HEK293 (cell line): ENCODE results near the gene BCL11A.

Experiments
- CTCF ChIA-PET: fragments of 350-600 bp; formaldehyde crosslinking; extraction: SDS; loops from one replicate; lab custom pipeline; 2021; ENCODE audit warnings: antibody characterized with exemption; lab: Yijun Ruan, JAX
- POLR2A ChIA-PET: fragments of 300-600 bp; formaldehyde crosslinking; extraction: SDS; loops from one replicate; lab custom pipeline; 2020; ENCODE audit warnings: antibody characterized with exemption, inconsistent platforms; lab: Yijun Ruan, JAX
- H3K27ac ChIP-seq: fragments of 200-500 bp; sonication (Bioruptor generic); 2 replicates; pipeline ENCODE4 v1.5.1; 2014; ENCODE audit warnings: low read depth, low read length, control low read depth, inconsistent platforms; ENCODE audit errors: extremely low read depth
- H3K36me3 ChIP-seq, 2 experiments: fragments of 200-500 bp in 1 of 2; sonication (Bioruptor generic) in 1 of 2; 1 replicate in 1 of 2; 2 replicates in 1 of 2; pipeline ENCODE4 v1.5.1; 2014 to 2017; ENCODE audit warnings: inconsistent platforms in 2 of 2, low read length in 2 of 2; ENCODE audit not compliant: control insufficient read depth in 2 of 2, insufficient read depth in 1 of 2
- H3K4me1 ChIP-seq: fragments of 200-500 bp; sonication (Bioruptor generic); 2 replicates; pipeline ENCODE4 v1.5.1; 2014; ENCODE audit warnings: mild to moderate bottlenecking, low read length, inconsistent platforms; ENCODE audit not compliant: control insufficient read depth, insufficient read depth
- H3K4me3 ChIP-seq: 2 replicates; pipeline ENCODE4 v1.5.1; 2011; ENCODE audit warnings: low read depth, mild to moderate bottlenecking, control low read depth, low read length, moderate library complexity
- H3K9me3 ChIP-seq: fragments of 200-500 bp; sonication (Bioruptor generic); 2 replicates; pipeline ENCODE4 v1.5.1; 2014; ENCODE audit warnings: low read depth, low read length, inconsistent platforms; ENCODE audit not compliant: control insufficient read depth, insufficient read depth
- GLI2 ChIP-seq: fragments of 450-650 bp; formaldehyde crosslinking; IDR thresholded peaks from 2 replicates; pipeline ENCODE4; 2017; ENCODE audit warnings: missing biosample characterization, missing genetic modification characterization, low read depth, borderline replicate concordance
- KLF1 ChIP-seq: fragments of 450-650 bp; formaldehyde crosslinking; IDR thresholded peaks from 2 replicates; pipeline ENCODE4 v1.5.1; 2016; ENCODE audit warnings: missing biosample characterization, missing genetic modification characterization
- PRDM10 ChIP-seq: fragments of 450-650 bp; formaldehyde crosslinking; IDR thresholded peaks from 2 replicates; pipeline ENCODE4 v1.5.1; 2016; ENCODE audit warnings: missing biosample characterization, missing genetic modification characterization
- ZBTB11 ChIP-seq: fragments of 450-650 bp; formaldehyde crosslinking; conservative IDR thresholded peaks from 2 replicates; pipeline ENCODE4 v1.5.1; 2016; ENCODE audit warnings: low read depth, missing biosample characterization, missing genetic modification characterization
- ZIC2 ChIP-seq: fragments of 450-650 bp; formaldehyde crosslinking; IDR thresholded peaks from 2 replicates; pipeline ENCODE4 v1.5.1; 2016; ENCODE audit warnings: missing biosample characterization, missing genetic modification characterization
- ZNF184 ChIP-seq: fragments of 450-650 bp; IDR thresholded peaks from 2 replicates; pipeline ENCODE4 v1.5.1; 2018; ENCODE audit warnings: missing biosample characterization, mild to moderate bottlenecking, missing genetic modification characterization
- ZNF23 ChIP-seq: fragments of 450-650 bp; formaldehyde crosslinking; IDR thresholded peaks from 2 replicates; pipeline ENCODE4 v1.5.1; 2016; ENCODE audit warnings: missing biosample characterization, missing genetic modification characterization, borderline replicate concordance
- ZNF26 ChIP-seq: fragments of 450-650 bp; formaldehyde crosslinking; IDR thresholded peaks from 2 replicates; pipeline ENCODE4 v1.5.1; 2016; ENCODE audit warnings: missing biosample characterization, missing genetic modification characterization
- ZNF266 ChIP-seq: fragments of 450-650 bp; formaldehyde crosslinking; IDR thresholded peaks from 2 replicates; pipeline ENCODE4 v1.5.1; 2016; ENCODE audit warnings: missing biosample characterization, missing genetic modification characterization, low read depth
- ZNF423 ChIP-seq: fragments of 450-650 bp; formaldehyde crosslinking; IDR thresholded peaks from 2 replicates; pipeline ENCODE4 v1.5.1; 2016; ENCODE audit warnings: missing biosample characterization, missing genetic modification characterization
- ZNF521 ChIP-seq: fragments of 450-650 bp; formaldehyde crosslinking; IDR thresholded peaks from 2 replicates; pipeline ENCODE4 v1.5.1; 2017; ENCODE audit warnings: missing biosample characterization, mild to moderate bottlenecking, missing genetic modification characterization
- ZNF658 ChIP-seq: fragments of 450-650 bp; formaldehyde crosslinking; IDR thresholded peaks from 2 replicates; pipeline ENCODE4; 2016; ENCODE audit warnings: missing biosample characterization, missing genetic modification characterization
- ZNF830 ChIP-seq: fragments of 450-650 bp; IDR thresholded peaks from 2 replicates; pipeline ENCODE4 v1.5.0; 2018; ENCODE audit warnings: missing biosample characterization, missing genetic modification characterization, low read depth, mild to moderate bottlenecking, moderate library complexity
- TF ChIP-seq, protein P1 (sequence below): fragments of 450-650 bp; formaldehyde crosslinking; IDR thresholded peaks from 2 replicates; pipeline ENCODE4 v1.5.1; 2016; ENCODE audit warnings: missing biosample characterization, missing genetic modification characterization
- TF ChIP-seq, protein P2 (sequence below): fragments of 450-650 bp; formaldehyde crosslinking; IDR thresholded peaks from 2 replicates; pipeline ENCODE4 v1.5.1; 2017; ENCODE audit warnings: missing biosample characterization, missing genetic modification characterization

Gene BCL11A

GRCh38 chr2:60438131-60438530 is 115.3 kb downstream of the BCL11A start:
- ChIA-PET CTCF (no interaction called here), POLR2A (no interaction called here)
- no peak overlapping the region for H3K4me3 ChIP-seq
- no peaks in the 10 kb centered on the region for H3K36me3 ChIP-seq
- H3K9me3 ChIP-seq: no peaks in the 10 kb centered on the region
- no peak for TF ChIP-seq ZNF23
- TF ChIP-seq KLF1 (tag by site-specific recombination): no peak
- no peak for TF ChIP-seq PRDM10 (tag by site-specific recombination)
- TF ChIP-seq ZNF184 (tag by site-specific recombination): no peak
- no peak for TF ChIP-seq ZBTB11 (tag by site-specific recombination)
- TF ChIP-seq ZNF830 (tag by site-specific recombination): no peak
- TF ChIP-seq, protein P1, sequence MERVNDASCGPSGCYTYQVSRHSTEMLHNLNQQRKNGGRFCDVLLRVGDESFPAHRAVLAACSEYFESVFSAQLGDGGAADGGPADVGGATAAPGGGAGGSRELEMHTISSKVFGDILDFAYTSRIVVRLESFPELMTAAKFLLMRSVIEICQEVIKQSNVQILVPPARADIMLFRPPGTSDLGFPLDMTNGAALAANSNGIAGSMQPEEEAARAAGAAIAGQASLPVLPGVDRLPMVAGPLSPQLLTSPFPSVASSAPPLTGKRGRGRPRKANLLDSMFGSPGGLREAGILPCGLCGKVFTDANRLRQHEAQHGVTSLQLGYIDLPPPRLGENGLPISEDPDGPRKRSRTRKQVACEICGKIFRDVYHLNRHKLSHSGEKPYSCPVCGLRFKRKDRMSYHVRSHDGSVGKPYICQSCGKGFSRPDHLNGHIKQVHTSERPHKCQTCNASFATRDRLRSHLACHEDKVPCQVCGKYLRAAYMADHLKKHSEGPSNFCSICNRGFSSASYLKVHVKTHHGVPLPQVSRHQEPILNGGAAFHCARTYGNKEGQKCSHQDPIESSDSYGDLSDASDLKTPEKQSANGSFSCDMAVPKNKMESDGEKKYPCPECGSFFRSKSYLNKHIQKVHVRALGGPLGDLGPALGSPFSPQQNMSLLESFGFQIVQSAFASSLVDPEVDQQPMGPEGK (tag by site-specific recombination): no peak
- no peak for TF ChIP-seq ZNF26
- TF ChIP-seq, protein P2, sequence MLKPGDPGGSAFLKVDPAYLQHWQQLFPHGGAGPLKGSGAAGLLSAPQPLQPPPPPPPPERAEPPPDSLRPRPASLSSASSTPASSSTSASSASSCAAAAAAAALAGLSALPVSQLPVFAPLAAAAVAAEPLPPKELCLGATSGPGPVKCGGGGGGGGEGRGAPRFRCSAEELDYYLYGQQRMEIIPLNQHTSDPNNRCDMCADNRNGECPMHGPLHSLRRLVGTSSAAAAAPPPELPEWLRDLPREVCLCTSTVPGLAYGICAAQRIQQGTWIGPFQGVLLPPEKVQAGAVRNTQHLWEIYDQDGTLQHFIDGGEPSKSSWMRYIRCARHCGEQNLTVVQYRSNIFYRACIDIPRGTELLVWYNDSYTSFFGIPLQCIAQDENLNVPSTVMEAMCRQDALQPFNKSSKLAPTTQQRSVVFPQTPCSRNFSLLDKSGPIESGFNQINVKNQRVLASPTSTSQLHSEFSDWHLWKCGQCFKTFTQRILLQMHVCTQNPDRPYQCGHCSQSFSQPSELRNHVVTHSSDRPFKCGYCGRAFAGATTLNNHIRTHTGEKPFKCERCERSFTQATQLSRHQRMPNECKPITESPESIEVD (tag by site-specific recombination): no peak
- no peak for TF ChIP-seq GLI2
- TF ChIP-seq ZNF521: no peak
- no peak for TF ChIP-seq ZNF658 (tag by site-specific recombination)
- no peak for TF ChIP-seq ZIC2
- TF ChIP-seq ZNF266: no peak
- no peak for TF ChIP-seq ZNF423 (tag by site-specific recombination)
- H3K4me1 ChIP-seq: peaks cover 7% of the 10 kb centered on the region; the same call in 1 of the 2 replicates
- H3K27ac ChIP-seq: no peak overlapping the region
